Panc1 (cell line): ENCODE data around the gene MGME1. TPM values are rescaled to one million over a fixed set of nuclear protein-coding genes. Genes with fewer than 3 reads are reported as not detected.

ENCODE experiments used
- ATAC-seq: fragments of 200-7000 bp; cut with Tn5 transposase; 2 replicates; pipeline ENCODE4 v1.9.1; 2020; ENCODE audit warnings: mild to moderate bottlenecking, moderate library complexity
- BruUV-seq: library from RNA; stranded (reverse); fragments of 400-500 nt; replicated peaks from 2 replicates; lab custom pipeline; 2021; lab: Mats Ljungman, UMichigan
- CTCF ChIA-PET: fragments of 300-600 bp; sonication (Branson Sonifier 250); formaldehyde crosslinking; loops from one replicate; lab custom pipeline; 2022; ENCODE audit warnings: antibody characterized with exemption; lab: Charles Lee
- POLR2A ChIA-PET: fragments of 300-600 bp; sonication (Branson Sonifier 250); formaldehyde crosslinking; loops from one replicate; lab custom pipeline; 2022; ENCODE audit warnings: antibody characterized with exemption; lab: Charles Lee
- DNase-seq: peaks from one replicate; pipeline ENCODE4 v3.0.0-alpha.2; 2010; ENCODE audit warnings: low read depth, low spot score
- H3K27ac ChIP-seq: 2 replicates; pipeline ENCODE4 v1.5.1; 2011; ENCODE audit warnings: mild to moderate bottlenecking, low read length, inconsistent platforms
- H3K27me3 ChIP-seq: fragments of 200-500 bp; sonication (Bioruptor generic); 2 replicates; pipeline ENCODE4 v1.6.0; 2014; ENCODE audit warnings: low read length, inconsistent platforms; ENCODE audit not compliant: control insufficient read depth, insufficient read depth
- H3K36me3 ChIP-seq: fragments of 200-500 bp; sonication (Bioruptor generic); 2 replicates; pipeline ENCODE4 v1.5.1; 2014; ENCODE audit warnings: inconsistent platforms, mild to moderate bottlenecking, low read length, moderate library complexity; ENCODE audit not compliant: control insufficient read depth, insufficient read depth
- H3K4me1 ChIP-seq: 2 replicates; pipeline ENCODE4 v1.5.1; 2011; ENCODE audit warnings: inconsistent platforms, mild to moderate bottlenecking, low read length, moderate library complexity; ENCODE audit not compliant: control insufficient read depth, insufficient read depth
- H3K4me3 ChIP-seq, 2 experiments: 2 replicates each; pipeline ENCODE4 v1.5.1; 2011 to 2012; ENCODE audit warnings: low read depth in 2 of 2, low read length in 2 of 2, mild to moderate bottlenecking in 2 of 2, inconsistent platforms in 1 of 2, moderate library complexity in 1 of 2
- H3K9me3 ChIP-seq: fragments of 200-500 bp; sonication (Bioruptor generic); 2 replicates; pipeline ENCODE4 v1.5.1; 2014; ENCODE audit warnings: low read depth, mild to moderate bottlenecking, inconsistent platforms, low read length, moderate library complexity; ENCODE audit not compliant: control insufficient read depth, insufficient read depth
- SIN3A ChIP-seq: IDR thresholded peaks from 2 replicates; pipeline ENCODE4 v1.6.1; 2012; ENCODE audit warnings: low read depth, mild to moderate bottlenecking, low read length, moderate library complexity, borderline replicate concordance; ENCODE audit not compliant: insufficient read depth
- TCF7L2 ChIP-seq: IDR thresholded peaks from 2 replicates; pipeline ENCODE4 v1.6.1; 2011; ENCODE audit warnings: mild to moderate bottlenecking, low read depth, low read length, inconsistent platforms
- in situ Hi-C: cut with HindIII; loops from 2 replicates; pipeline ENCODE4 v1.10.0; 2016; ENCODE audit warnings: low sequenced_read_pairs, low pct_unique_long_range_greater_than_20kb
- intact Hi-C: fragments of 100-400 bp; cut with micrococcal nuclease; formaldehyde crosslinking; loops from one replicate; pipeline ENCODE4 v1.10.0; 2022; ENCODE audit not compliant: unreplicated experiment
- total RNA-seq: library from RNA; stranded (reverse); gene quantifications from one replicate; pipeline ENCODE4 v1.2.1, GENCODE V29; 2021; ENCODE audit not compliant: unreplicated experiment
- TF ChIP-seq, protein P1 (sequence below): fragments of 450-650 bp; IDR thresholded peaks from 2 replicates; pipeline ENCODE4 v1.5.1; 2017; ENCODE audit warnings: mild to moderate bottlenecking
- TF ChIP-seq, protein P2 (sequence below), 2 experiments: IDR thresholded peaks; 2 replicates each; pipeline ENCODE4 v1.6.1; 2011 to 2012; ENCODE audit warnings: low read depth in 2 of 2, control low read depth in 1 of 2, low read length in 1 of 2, mild to moderate bottlenecking in 1 of 2, moderate library complexity in 1 of 2; ENCODE audit not compliant: insufficient read depth in 1 of 2

Gene MGME1
- total RNA-seq, 1 experiment from 2014 or later: 27.0 TPM

DNA sequence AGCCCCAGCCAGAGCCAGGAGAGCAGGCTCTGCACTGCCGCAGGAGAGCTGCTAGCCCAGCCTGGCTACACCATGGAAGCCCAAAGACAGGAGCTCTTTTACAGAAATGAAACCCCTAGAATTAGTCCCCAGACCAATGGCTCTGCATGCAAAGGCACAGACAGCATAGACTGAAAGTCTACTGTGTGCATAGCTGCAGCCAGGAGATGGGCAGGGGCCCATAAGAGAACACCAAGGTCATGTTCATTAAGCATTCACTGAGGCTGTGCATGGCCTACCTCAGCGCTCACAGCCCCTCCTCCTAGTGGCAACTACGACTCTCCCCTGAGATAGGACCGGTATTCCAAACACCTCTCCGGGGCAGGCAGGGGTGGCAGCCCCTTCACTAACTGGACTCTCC, 35.1 kb upstream of the MGME1 start:
- Histone ChIP-seq H3K4me1 (peaks cover 12% of the 10 kb centered on the region), H3K4me3 (no peak overlapping the region), H3K27me3 (no peaks in the 10 kb centered on the region), H3K27ac (no peak overlapping the region), H3K9me3 (no peaks in the 10 kb centered on the region), H3K36me3 (no peaks in the 10 kb centered on the region)
- DNase-seq (no peak), ATAC-seq (no peak)
- TF ChIP-seq, protein P1, sequence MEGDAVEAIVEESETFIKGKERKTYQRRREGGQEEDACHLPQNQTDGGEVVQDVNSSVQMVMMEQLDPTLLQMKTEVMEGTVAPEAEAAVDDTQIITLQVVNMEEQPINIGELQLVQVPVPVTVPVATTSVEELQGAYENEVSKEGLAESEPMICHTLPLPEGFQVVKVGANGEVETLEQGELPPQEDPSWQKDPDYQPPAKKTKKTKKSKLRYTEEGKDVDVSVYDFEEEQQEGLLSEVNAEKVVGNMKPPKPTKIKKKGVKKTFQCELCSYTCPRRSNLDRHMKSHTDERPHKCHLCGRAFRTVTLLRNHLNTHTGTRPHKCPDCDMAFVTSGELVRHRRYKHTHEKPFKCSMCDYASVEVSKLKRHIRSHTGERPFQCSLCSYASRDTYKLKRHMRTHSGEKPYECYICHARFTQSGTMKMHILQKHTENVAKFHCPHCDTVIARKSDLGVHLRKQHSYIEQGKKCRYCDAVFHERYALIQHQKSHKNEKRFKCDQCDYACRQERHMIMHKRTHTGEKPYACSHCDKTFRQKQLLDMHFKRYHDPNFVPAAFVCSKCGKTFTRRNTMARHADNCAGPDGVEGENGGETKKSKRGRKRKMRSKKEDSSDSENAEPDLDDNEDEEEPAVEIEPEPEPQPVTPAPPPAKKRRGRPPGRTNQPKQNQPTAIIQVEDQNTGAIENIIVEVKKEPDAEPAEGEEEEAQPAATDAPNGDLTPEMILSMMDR: no peak
- TF ChIP-seq, protein P2, sequence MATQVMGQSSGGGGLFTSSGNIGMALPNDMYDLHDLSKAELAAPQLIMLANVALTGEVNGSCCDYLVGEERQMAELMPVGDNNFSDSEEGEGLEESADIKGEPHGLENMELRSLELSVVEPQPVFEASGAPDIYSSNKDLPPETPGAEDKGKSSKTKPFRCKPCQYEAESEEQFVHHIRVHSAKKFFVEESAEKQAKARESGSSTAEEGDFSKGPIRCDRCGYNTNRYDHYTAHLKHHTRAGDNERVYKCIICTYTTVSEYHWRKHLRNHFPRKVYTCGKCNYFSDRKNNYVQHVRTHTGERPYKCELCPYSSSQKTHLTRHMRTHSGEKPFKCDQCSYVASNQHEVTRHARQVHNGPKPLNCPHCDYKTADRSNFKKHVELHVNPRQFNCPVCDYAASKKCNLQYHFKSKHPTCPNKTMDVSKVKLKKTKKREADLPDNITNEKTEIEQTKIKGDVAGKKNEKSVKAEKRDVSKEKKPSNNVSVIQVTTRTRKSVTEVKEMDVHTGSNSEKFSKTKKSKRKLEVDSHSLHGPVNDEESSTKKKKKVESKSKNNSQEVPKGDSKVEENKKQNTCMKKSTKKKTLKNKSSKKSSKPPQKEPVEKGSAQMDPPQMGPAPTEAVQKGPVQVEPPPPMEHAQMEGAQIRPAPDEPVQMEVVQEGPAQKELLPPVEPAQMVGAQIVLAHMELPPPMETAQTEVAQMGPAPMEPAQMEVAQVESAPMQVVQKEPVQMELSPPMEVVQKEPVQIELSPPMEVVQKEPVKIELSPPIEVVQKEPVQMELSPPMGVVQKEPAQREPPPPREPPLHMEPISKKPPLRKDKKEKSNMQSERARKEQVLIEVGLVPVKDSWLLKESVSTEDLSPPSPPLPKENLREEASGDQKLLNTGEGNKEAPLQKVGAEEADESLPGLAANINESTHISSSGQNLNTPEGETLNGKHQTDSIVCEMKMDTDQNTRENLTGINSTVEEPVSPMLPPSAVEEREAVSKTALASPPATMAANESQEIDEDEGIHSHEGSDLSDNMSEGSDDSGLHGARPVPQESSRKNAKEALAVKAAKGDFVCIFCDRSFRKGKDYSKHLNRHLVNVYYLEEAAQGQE (IDR thresholded peaks at IDR 0.05; ENCODE audit: insufficient read depth in 1 of 2, low read depth in 2 of 2, low read length in 1 of 2): no peak
- no peak for TF ChIP-seq TCF7L2
- TF ChIP-seq SIN3A: no peak
- in situ Hi-C loops (no loop called here), intact Hi-C loops (no loop called here)
- CTCF ChIA-PET: no interaction called here
- BruUV-seq: no TSS peak
- POLR2A ChIA-PET: no interaction called here

DNA sequence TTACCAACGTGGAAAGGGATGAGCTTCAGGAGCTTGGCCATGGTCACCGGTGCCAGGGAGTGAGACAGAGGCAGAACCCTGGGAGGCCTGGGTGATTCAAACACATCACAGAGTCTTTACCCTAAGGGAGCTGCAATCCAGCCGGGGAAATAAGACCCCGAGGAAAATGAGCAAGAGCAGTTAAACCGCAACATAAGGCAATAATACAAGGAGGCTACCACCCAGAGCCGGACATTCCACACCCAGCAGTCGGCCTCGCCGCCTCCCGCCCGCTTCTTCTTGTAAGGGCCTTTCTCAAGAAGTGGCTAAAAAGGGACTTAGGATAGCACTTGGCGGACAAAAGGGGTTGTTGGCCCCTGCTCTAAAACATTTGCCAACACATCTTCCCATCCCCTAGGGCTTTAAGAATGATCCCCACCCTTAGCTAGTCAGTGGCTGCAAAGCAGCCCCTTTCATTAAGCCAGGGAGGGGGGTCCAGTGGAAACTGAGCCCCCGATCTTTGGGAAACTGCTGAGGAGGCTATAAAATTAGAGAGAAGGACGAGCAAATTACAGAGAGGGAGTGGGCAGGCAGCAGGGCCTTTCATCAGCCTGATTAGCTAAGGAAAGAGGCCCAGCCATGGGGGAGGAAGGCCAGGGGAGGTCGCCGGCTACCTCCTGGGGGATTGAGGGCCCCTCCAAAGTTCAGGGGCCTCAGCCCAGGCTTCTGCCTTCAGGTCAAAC, 34.5 kb upstream of the MGME1 start:
- no peaks in the 10 kb centered on the region for H3K27me3 ChIP-seq
- BruUV-seq: no TSS peak
- no peak for ATAC-seq
- in situ Hi-C loops: no loop called here
- H3K9me3 ChIP-seq: no peaks in the 10 kb centered on the region
- TF ChIP-seq, protein P2 (IDR thresholded peaks at IDR 0.05; ENCODE audit: insufficient read depth in 1 of 2, low read depth in 2 of 2, low read length in 1 of 2): no peak
- TF ChIP-seq, protein P1: no peak
- ChIA-PET POLR2A (no interaction called here), CTCF (no interaction called here)
- H3K4me3 ChIP-seq: no peak overlapping the region
- DNase-seq: no peak
- peaks cover 18% of the 10 kb centered on the region for H3K4me1 ChIP-seq
- H3K36me3 ChIP-seq: no peaks in the 10 kb centered on the region
- no peak overlapping the region for H3K27ac ChIP-seq
- intact Hi-C loops: no loop called here
